Measurements from ENCODE around the gene SCRN3. TPM values are rescaled to one million over a fixed set of nuclear protein-coding genes. Genes with fewer than 3 reads are reported as not detected.

SCRN3 gene
- total and polyA plus RNA-seq, 11 donors: 15.7 to 56.6 (median 35.0) TPM

GRCh38 chr2:174395969-174396630 is 570 bp downstream of the SCRN3 start:
- TF ChIP-seq CTCF (IDR thresholded peaks at IDR 0.05) (no peak), POLR2A (IDR thresholded peaks at IDR 0.05) (no peak)
- ATAC-seq (peak in 2 of 4 donors; percentile 27 to 50), DNase-seq (no peak)
- Histone ChIP-seq H3K27ac (peak overlapping the region; percentile 56 to 92 (median 84)), H3K4me3 (peak overlapping the region; percentile 24 to 92 (median 84)), H3K36me3 (peaks cover 0 to 29% (median 18%) of the 10 kb centered on the region in 9 donors), H3K4me1 (peaks cover 10 to 39% (median 27%) of the 10 kb centered on the region in 12 donors), H3K27me3 (no peaks in the 10 kb centered on the region), H3K9me3 (no peaks in the 10 kb centered on the region)
- intact Hi-C loops (cut with DNase I): no loop called here
- 15 to 23% (median 16%) methylated on average over 22 to 27 of the region's 27 CpGs for WGBS, 4 donors

- intact Hi-C loops (cut with DNase I): no loop called here
- TF ChIP-seq CTCF (IDR thresholded peaks at IDR 0.05): no peak
- no peak for TF ChIP-seq POLR2A (IDR thresholded peaks at IDR 0.05)
- 81 to 92% (median 86%) methylated on average over 3 of the region's 3 CpGs for WGBS, 4 donors
- ATAC-seq (no peak), DNase-seq (no peak)
- Histone ChIP-seq H3K4me3 (no peak overlapping the region), H3K9me3 (no peaks in the 10 kb centered on the region), H3K4me1 (peaks cover 10 to 38% (median 26%) of the 10 kb centered on the region in 12 donors), H3K27ac (no peak overlapping the region), H3K27me3 (no peaks in the 10 kb centered on the region), H3K36me3 (peaks cover 0 to 35% (median 30%) of the 10 kb centered on the region in 9 donors)
These were observed 2.2 kb downstream of the SCRN3 start for GRCh38 chr2:174397773-174398172.

DNA sequence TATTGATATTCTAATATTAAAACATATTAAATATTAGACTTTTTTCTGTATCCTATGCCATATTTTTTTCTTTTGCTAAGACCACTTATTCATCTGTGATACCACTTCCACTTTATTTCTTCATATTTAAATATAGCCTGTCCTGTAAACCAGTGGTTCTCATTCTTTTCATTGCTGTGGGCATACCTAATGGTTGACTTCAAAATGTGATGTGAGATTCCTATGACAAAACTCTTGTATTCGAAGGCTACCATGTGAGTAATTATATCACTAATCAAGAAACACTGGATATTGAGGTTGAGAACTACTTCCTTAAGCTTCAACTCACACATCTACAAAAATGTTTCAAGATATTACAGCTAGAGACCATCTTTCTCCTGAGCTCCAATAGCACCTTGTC is 3.6 kb downstream of the SCRN3 start:
- WGBS, 4 donors: 55 to 80% (median 66%) methylated on average over 1 of the region's 1 CpG
- DNase-seq (no peak), ATAC-seq (no peak)
- Histone ChIP-seq H3K36me3 (peaks cover 0 to 48% (median 39%) of the 10 kb centered on the region in 9 donors), H3K9me3 (no peaks in the 10 kb centered on the region), H3K27ac (no peak overlapping the region), H3K4me1 (peaks cover 1 to 24% (median 13%) of the 10 kb centered on the region in 12 donors), H3K27me3 (no peaks in the 10 kb centered on the region), H3K4me3 (no peak overlapping the region)
- intact Hi-C loops (cut with DNase I): no loop called here
- no peak for TF ChIP-seq POLR2A (IDR thresholded peaks at IDR 0.05)
- no peak for TF ChIP-seq CTCF (IDR thresholded peaks at IDR 0.05)

DNA sequence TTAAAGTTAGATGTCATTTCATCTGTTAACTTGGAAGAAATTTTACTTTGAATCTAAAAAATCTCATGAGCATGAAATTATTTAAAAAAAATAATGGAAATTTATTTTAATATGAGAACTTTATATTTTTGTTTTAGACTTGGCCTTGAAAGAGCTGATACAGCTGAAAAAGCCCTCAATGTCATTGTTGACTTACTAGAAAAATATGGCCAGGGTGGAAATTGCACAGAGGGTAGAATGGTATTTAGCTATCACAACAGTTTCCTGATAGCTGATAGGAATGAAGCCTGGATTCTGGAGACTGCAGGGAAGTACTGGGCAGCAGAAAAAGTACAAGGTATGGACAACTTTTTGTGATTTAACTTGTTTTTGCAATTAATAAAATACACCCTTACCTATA is 5.3 kb downstream of the SCRN3 start:
- TF ChIP-seq POLR2A (IDR thresholded peaks at IDR 0.05): no peak
- no peak for TF ChIP-seq CTCF (IDR thresholded peaks at IDR 0.05)
- no peak overlapping the region for H3K4me3 ChIP-seq
- H3K27ac ChIP-seq: no peak overlapping the region
- H3K27me3 ChIP-seq: no peaks in the 10 kb centered on the region
- H3K4me1 ChIP-seq: peaks cover 0 to 17% (median 6%) of the 10 kb centered on the region in 12 donors
- intact Hi-C loops (cut with DNase I): no loop called here
- H3K9me3 ChIP-seq: no peaks in the 10 kb centered on the region
- ATAC-seq (no peak), DNase-seq (no peak)
- H3K36me3 ChIP-seq: peaks cover 0 to 49% (median 40%) of the 10 kb centered on the region in 9 donors

Measured in heart left ventricle (tissue), 16 donors.